ENCODE measurements around the gene RING1.

DNA sequence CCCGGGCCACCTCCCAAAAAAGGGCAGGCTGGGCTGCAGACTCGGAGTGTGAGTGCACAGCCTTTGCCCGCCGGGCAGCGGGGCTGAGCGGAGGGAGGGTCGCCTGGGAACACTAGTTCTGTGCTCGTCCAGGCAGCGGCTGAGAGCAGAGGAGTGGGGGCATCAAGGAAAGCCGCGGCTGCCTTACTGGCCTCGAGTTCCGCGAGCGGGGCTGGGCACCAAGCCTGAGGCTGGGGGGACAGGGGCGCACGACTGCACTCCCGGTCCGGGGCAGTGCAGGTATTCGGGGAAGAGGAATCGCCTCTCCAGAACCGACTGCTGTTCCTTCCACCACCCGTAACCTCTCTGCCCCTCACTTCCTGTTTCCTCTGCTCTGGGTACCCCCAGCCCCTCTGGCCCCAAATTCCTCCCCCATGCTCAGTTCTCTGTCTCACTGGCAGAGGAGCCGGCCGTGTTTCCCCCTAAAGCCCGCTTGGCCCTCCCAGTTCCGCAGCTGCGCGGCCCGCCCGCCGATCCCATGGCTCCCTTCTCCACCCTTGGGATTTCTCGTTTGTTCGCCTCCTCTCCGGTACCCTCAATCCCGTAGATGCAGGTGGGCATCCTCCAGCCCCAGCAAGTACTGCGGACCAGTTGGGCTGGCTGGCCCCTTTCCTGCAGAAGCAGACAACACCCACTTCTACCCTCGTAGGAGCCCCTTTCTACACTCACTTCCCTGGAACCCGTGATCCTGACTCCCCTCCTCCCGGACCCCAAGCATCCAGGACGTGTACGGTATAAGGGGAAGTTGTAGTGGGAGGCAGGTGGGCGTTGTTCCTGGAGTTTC, 5.1 kb downstream of the RING1 start:
- TF ChIP-seq, protein P1, sequence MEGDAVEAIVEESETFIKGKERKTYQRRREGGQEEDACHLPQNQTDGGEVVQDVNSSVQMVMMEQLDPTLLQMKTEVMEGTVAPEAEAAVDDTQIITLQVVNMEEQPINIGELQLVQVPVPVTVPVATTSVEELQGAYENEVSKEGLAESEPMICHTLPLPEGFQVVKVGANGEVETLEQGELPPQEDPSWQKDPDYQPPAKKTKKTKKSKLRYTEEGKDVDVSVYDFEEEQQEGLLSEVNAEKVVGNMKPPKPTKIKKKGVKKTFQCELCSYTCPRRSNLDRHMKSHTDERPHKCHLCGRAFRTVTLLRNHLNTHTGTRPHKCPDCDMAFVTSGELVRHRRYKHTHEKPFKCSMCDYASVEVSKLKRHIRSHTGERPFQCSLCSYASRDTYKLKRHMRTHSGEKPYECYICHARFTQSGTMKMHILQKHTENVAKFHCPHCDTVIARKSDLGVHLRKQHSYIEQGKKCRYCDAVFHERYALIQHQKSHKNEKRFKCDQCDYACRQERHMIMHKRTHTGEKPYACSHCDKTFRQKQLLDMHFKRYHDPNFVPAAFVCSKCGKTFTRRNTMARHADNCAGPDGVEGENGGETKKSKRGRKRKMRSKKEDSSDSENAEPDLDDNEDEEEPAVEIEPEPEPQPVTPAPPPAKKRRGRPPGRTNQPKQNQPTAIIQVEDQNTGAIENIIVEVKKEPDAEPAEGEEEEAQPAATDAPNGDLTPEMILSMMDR (IDR thresholded peaks at IDR 0.05; ENCODE audit: insufficient read depth, low read depth, low read length) = no peak
- no peak for TF ChIP-seq EZH2 (IDR thresholded peaks at IDR 0.05; ENCODE audit: insufficient read depth, low read length)

Data from astrocyte (in vitro differentiated cells and primary cell).